Lower leg skin (tissue), 4 donors: ENCODE data around the gene CCRL2. TPM values are rescaled to one million over a fixed set of nuclear protein-coding genes. Genes with fewer than 3 reads are reported as not detected.

Experiments used
- DNase-seq, 2 donors: peaks; one replicate each; pipeline ENCODE4 v3.0.0-alpha.2; 2019; ENCODE audit warnings: low spot score in 2 of 2
- H3K4me3 ChIP-seq: fragments of 200-600 bp; sonication (generic); 2 replicates; pipeline ENCODE4 v1.5.1; 2017; ENCODE audit warnings: mild to moderate bottlenecking, low read depth; ENCODE audit not compliant: poor library complexity, severe bottlenecking
- CTCF ChIP-seq, 3 donors: fragments of 450-650 bp; IDR thresholded peaks; one replicate each; pipeline ENCODE4 v1.5.1; 2016; ENCODE audit warnings: antibody characterized with exemption in 3 of 3, mild to moderate bottlenecking in 3 of 3, moderate library complexity in 2 of 3
- POLR2A ChIP-seq, 2 donors: fragments of 450-650 bp; IDR thresholded peaks; one replicate each; pipeline ENCODE4 v1.6.1; 2016 to 2017; ENCODE audit warnings: antibody characterized with exemption in 2 of 2, mild to moderate bottlenecking in 1 of 2, moderate library complexity in 1 of 2
- WGBS, 2 donors: methylation state at CpG; one replicate each; pipeline ENCODE4 v1.1.5; 2018; 5-methylcytosine and 5-hydroxymethylcytosine counted together
- intact Hi-C: fragments of 100-400 bp; cut with DNase I; formaldehyde crosslinking; loops from one replicate; pipeline ENCODE4 v1.15.0; 2023; ENCODE audit warnings: low total_unique reads
- total RNA-seq, 4 donors: library from RNA; depleted of rRNA; stranded (reverse); fragments of >200 nt; gene quantifications; one replicate each; pipeline ENCODE4 v1.1.0, GENCODE V29; 2016

CCRL2 gene
- total RNA-seq, 4 donors from 2014 or later, result 0.32 to 1.2 (median 0.78) TPM

DNA sequence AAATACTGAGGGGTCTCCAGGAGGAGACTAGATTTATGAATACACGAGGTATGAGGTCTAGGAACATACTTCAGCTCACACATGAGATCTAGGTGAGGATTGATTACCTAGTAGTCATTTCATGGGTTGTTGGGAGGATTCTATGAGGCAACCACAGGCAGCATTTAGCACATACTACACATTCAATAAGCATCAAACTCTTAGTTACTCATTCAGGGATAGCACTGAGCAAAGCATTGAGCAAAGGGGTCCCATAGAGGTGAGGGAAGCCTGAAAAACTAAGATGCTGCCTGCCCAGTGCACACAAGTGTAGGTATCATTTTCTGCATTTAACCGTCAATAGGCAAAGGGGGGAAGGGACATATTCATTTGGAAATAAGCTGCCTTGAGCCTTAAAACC is 31.8 kb upstream of the CCRL2 start:
- WGBS, 2 donors, result 84 to 87% methylated on average over 2 of the region's 2 CpGs
- no peak overlapping the region for H3K4me3 ChIP-seq
- DNase-seq, result no peak
- TF ChIP-seq POLR2A (IDR thresholded peaks at IDR 0.05) (no peak), CTCF (IDR thresholded peaks at IDR 0.05) (no peak)
- intact Hi-C loops, result loop anchor here (10.0 kb wide), 1 partner anchor 440 kb away; no protein-coding TSS in a partner anchor

DNA sequence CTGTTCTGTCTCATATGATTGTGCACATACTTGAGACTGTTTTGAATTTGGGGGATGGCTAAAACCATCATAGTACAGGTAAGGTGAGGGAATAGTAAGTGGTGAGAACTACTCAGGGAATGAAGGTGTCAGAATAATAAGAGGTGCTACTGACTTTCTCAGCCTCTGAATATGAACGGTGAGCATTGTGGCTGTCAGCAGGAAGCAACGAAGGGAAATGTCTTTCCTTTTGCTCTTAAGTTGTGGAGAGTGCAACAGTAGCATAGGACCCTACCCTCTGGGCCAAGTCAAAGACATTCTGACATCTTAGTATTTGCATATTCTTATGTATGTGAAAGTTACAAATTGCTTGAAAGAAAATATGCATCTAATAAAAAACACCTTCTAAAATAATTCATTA is 31.2 kb upstream of the CCRL2 start:
- 39 to 52% methylated on average over 2 of the region's 2 CpGs for WGBS, 2 donors
- no peak overlapping the region for H3K4me3 ChIP-seq
- intact Hi-C loops, result loop anchor here (10.0 kb wide), 1 partner anchor 441 kb away; no protein-coding TSS in a partner anchor
- DNase-seq, result no peak
- TF ChIP-seq CTCF (IDR thresholded peaks at IDR 0.05) (no peak), POLR2A (IDR thresholded peaks at IDR 0.05) (no peak)

DNA sequence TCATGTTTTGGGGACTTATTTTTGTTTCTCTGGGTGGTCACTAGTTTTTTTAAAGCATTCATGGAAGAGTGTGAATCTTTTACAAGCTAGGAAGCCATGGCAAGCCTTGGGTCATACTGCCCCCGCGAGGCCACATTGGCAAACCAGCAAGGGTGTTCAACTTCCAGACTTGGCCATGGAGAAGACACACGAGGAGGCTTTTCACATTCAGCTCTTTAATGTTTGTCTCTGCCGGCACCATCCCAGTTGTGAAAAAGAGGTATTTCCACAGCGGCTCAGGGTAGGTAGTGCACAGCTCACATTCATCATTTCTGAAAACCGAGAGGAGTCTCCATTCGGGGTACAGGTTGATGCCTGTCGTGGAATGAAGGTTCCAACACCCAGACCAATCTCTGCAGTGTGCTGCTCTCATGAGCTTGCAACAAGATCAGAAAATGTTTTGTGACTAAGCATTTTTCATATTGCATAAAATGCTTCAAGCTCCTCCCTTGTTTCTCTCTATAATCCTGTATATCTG is 28.6 kb upstream of the CCRL2 start:
- no peak overlapping the region for H3K4me3 ChIP-seq
- intact Hi-C loops, result loop anchor here (10.0 kb wide), 1 partner anchor 444 kb away; no protein-coding TSS in a partner anchor
- no peak for TF ChIP-seq POLR2A (IDR thresholded peaks at IDR 0.05)
- TF ChIP-seq CTCF (IDR thresholded peaks at IDR 0.05), result no peak
- DNase-seq, result peak; percentile 49 to 91
- 28 to 36% methylated on average over 8 of the region's 8 CpGs for WGBS, 2 donors

DNA sequence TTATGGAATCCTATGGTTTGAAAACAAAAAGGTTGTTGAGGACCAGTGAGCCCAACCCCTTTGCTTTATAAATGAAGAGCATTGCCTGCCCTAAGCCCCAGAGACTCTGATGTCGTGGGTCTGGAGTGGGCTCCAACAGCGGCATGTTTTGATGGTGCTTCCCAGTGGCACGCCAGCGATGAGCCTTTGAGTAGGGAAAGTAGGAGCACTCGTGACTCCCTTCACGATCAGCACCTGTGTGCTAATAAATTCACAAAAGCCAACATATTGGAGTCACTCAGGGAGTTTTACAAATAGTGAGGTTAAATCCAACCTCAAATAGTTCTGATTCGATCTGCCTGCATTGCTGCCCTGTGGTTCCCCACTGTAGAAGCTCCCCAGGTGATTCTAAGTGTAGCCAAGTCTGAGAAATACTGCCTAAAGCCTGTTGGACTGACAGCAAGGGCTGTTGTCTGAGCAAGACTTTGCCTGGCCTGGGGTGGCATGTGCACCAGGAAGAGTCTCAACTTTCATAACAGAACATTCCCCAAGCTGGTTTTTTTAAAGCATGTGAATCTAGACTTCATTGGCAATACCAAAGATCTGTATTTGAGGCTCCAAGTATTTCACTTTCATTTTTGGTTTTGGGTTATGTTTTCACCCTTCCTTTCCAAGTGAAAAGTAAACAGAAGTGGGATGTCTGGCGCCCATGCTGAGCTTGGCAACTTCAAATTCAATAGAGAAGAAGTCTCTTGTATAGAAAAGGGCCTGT is 26.4 kb upstream of the CCRL2 start:
- 57% methylated on average over 8 of the region's 8 CpGs for WGBS, 2 donors
- H3K4me3 ChIP-seq, result no peak overlapping the region
- intact Hi-C loops, result no loop called here
- DNase-seq, result no peak
- no peak for TF ChIP-seq POLR2A (IDR thresholded peaks at IDR 0.05)
- no peak for TF ChIP-seq CTCF (IDR thresholded peaks at IDR 0.05)

GRCh38 chr3:46381625-46382024 is 25.4 kb upstream of the CCRL2 start:
- TF ChIP-seq POLR2A (IDR thresholded peaks at IDR 0.05) (no peak), CTCF (IDR thresholded peaks at IDR 0.05) (no peak)

More at GRCh38 chr3:46381625-46382024, 25.4 kb upstream of the CCRL2 start:
- H3K4me3 ChIP-seq, result no peak overlapping the region
- WGBS, 2 donors, result 36 to 39% methylated on average over 3 of the region's 3 CpGs
- intact Hi-C loops, result no loop called here
- no peak for DNase-seq
